Chondrocyte (in vitro differentiated cells): ENCODE data around the gene BBIP1. TPM values are rescaled to one million over a fixed set of nuclear protein-coding genes. Genes with fewer than 3 reads are reported as not detected.
A peak's percentile ranks its signal among the peaks of the same experiment; 100 is the strongest.

Experiments
- DNase-seq: peaks from one replicate; pipeline ENCODE4 v3.0.0; 2021; ENCODE audit warnings: mixed read lengths, low spot score
- H3K27ac Mint-ChIP-seq: one replicate; pipeline ENCODE4 v1.8.0; 2021; ENCODE audit warnings: mild to moderate bottlenecking, moderate library complexity, mixed read lengths; ENCODE audit not compliant: unreplicated experiment
- H3K27me3 Mint-ChIP-seq: 2 replicates; pipeline ENCODE4 v1.8.0; 2021; ENCODE audit warnings: low read depth, mixed read lengths
- H3K36me3 Mint-ChIP-seq: 2 replicates; pipeline ENCODE4 v1.8.0; 2021; ENCODE audit warnings: low read depth, mixed read lengths
- H3K4me1 Mint-ChIP-seq: 2 replicates; pipeline ENCODE4 v1.8.0; 2021; ENCODE audit warnings: low read depth, mild to moderate bottlenecking, mixed read lengths
- H3K4me3 Mint-ChIP-seq: one replicate; pipeline ENCODE4 v1.8.0; 2021; ENCODE audit warnings: mild to moderate bottlenecking, moderate library complexity, mixed read lengths; ENCODE audit not compliant: unreplicated experiment
- H3K9me3 Mint-ChIP-seq: 2 replicates; pipeline ENCODE4 v1.8.0; 2021; ENCODE audit warnings: low read depth, mixed read lengths
- total RNA-seq: library from RNA; stranded (reverse); gene quantifications from 3 replicates; pipeline ENCODE4 v1.2.1, GENCODE V29; 2021
- TF ChIP-seq, protein P1 (sequence below): fragments of 200-600 bp; sonication (generic); IDR thresholded peaks from 2 replicates; pipeline ENCODE4 v1.5.0; 2021; ENCODE audit warnings: antibody characterized with exemption, mild to moderate bottlenecking, moderate library complexity

BBIP1 gene
- total RNA-seq, 1 donor from 2014 or later, result 22.2 TPM

DNA sequence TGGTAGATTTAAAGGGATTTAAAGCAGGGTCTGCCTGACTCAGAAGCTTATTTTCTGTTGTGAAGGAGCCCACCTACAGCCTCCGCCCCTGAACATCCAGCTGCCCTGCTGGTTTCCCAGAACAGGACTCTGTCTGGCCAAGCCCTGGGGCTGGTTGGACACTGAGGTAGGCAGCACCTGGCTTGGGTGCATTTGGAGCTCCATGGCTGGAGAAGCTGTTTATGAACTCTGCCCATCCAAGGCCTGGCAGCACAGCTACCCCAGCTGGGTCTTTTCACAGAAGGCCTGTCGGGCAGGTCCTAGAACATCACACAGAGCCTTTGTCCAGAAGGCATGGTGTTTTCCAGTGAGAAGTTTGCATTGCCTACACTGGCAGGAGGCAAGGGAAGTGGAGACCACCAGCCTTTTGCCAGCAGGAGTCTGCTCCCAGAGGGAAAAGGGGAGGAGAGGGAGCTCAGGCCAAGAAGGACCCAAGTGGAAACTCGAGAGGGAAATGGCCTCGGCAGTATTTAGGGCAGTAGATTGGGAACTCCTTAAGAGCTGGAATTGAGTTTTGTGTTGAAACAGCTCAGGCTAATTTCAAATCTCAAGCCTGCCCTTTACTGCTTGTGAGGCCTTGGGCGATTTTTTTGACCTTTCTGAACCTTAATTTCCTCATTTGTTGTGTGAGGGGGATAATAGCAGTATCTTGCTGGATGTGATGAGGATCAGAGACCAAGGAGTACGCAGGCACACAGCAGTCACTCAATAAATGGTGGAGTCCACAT lies 59.6 kb downstream of the BBIP1 start:
- Mint-ChIP-seq H3K4me3 (no peak overlapping the region), H3K27ac (peak overlapping the region; percentile 39), H3K27me3 (no peaks in the 10 kb centered on the region), H3K4me1 (peaks cover 22% of the 10 kb centered on the region), H3K9me3 (no peaks in the 10 kb centered on the region), H3K36me3 (no peaks in the 10 kb centered on the region)
- DNase-seq, result no peak
- TF ChIP-seq, protein P1, sequence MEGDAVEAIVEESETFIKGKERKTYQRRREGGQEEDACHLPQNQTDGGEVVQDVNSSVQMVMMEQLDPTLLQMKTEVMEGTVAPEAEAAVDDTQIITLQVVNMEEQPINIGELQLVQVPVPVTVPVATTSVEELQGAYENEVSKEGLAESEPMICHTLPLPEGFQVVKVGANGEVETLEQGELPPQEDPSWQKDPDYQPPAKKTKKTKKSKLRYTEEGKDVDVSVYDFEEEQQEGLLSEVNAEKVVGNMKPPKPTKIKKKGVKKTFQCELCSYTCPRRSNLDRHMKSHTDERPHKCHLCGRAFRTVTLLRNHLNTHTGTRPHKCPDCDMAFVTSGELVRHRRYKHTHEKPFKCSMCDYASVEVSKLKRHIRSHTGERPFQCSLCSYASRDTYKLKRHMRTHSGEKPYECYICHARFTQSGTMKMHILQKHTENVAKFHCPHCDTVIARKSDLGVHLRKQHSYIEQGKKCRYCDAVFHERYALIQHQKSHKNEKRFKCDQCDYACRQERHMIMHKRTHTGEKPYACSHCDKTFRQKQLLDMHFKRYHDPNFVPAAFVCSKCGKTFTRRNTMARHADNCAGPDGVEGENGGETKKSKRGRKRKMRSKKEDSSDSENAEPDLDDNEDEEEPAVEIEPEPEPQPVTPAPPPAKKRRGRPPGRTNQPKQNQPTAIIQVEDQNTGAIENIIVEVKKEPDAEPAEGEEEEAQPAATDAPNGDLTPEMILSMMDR, result no peak

DNA sequence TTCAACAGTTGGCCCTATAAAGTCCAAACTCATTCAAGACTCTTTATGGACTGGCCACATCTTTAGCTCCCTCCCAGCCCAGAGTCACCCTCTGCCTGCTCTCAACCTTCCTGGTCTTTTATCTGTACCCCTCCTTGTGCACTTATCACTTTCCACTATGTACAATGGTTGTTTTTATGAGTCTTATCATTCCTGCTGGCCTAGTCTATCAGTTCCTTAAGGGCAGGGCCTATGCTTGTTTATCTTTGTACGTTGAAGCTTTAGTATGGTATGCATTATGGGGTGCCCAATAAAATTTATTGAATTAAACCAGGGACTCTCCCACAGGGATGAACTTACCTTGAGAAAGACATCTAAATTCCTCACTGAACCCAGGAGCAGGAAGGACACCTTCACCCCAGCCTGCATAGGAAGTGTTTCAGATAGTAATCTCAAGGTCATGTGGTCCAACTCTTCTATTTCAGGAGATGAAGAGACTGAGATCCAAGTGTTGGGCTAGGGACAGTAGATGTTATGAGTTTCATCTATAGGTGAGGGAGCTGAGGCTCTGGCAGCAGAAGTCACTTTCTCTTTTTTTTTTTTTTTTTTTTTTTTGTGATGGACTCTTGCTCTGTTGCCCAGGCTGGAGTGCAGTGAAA lies 60.6 kb downstream of the BBIP1 start:
- TF ChIP-seq, protein P1, result no peak
- Mint-ChIP-seq H3K4me1 (peaks cover 22% of the 10 kb centered on the region), H3K9me3 (no peaks in the 10 kb centered on the region), H3K27ac (no peak overlapping the region), H3K27me3 (no peaks in the 10 kb centered on the region), H3K36me3 (no peaks in the 10 kb centered on the region), H3K4me3 (no peak overlapping the region)
- no peak for DNase-seq

DNA sequence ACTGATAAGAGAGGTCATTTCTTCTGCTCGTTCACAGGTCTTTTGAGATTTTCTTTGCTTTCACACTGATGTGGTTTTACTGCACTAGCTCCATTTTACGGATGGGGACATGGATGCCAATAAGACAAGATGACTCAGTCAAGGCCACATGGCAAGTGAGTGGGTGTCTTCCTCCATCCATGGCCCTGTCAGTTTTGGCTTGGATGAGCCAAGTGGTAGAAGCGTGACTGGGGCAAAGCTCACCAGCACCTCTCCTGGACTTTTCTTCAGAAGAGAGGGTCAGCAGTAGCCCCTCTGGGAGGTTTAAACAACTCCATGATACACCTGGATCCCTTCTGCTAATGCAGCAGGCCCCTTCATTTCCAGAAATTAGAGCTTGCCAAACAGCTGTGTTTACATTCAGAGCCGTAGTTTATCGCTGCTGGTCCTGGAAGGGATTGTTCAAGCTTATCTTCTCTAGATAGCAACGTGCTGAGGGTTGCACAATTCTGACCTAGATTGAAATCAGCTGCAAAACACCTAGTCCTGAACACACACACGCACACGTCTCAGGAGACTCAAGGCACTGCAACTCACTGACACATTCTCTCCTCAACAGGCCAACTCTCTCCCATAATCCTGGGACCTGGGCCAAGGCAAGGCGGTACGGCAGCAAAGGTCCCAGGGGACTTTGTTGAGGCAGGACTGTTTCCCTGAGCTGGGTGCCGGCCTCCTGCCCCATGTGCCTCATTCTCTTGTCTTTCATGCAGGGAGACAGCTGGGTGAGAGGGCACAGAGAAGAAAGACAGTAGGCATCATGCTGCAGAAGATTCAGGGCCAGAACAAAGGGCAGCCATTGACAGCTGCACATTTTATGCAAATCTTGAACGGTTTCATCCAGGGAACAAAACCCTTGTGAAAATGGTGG lies 61.5 kb downstream of the BBIP1 start:
- DNase-seq, result no peak
- no peaks in the 10 kb centered on the region for H3K9me3 Mint-ChIP-seq
- H3K36me3 Mint-ChIP-seq, result no peaks in the 10 kb centered on the region
- no peaks in the 10 kb centered on the region for H3K27me3 Mint-ChIP-seq
- H3K4me3 Mint-ChIP-seq, result no peak overlapping the region
- no peak overlapping the region for H3K27ac Mint-ChIP-seq
- TF ChIP-seq, protein P1, result no peak
- peaks cover 22% of the 10 kb centered on the region for H3K4me1 Mint-ChIP-seq

DNA sequence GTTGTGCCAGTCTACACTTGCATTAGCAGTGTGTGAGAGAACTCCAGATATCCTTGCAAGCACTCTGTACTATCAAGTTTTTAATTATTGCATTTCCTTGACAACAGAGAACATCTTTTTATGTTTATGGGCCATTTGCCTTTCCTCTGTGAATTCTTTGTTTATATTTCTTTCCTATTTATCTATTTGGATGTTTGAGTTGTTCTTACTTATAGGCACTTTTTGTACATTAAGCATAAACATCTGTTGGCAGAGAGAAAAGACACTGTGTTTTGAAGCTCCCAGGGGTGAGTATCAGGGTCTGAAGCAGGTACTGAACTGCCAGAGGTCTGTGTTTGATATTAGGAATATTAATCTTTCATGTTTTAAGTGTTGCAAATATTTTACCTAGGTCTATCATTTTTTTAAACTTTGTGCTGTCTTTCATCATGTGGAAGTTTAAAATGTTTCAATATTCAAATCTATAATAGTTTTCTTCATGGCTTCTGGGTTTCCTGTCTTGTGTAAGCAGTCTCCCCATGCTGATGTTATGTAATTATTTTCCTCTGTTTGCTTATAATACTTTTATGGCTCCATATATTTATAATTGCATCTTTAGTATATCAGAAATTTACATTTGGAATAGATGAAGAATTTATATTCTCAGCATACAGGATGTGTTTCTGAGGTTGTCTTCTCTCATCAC lies 64.9 kb downstream of the BBIP1 start:
- H3K4me1 Mint-ChIP-seq, result peaks cover 9% of the 10 kb centered on the region
- TF ChIP-seq, protein P1, result no peak
- H3K4me3 Mint-ChIP-seq, result no peak overlapping the region
- no peak overlapping the region for H3K27ac Mint-ChIP-seq
- no peaks in the 10 kb centered on the region for H3K9me3 Mint-ChIP-seq
- H3K36me3 Mint-ChIP-seq, result no peaks in the 10 kb centered on the region
- DNase-seq, result no peak
- H3K27me3 Mint-ChIP-seq, result no peaks in the 10 kb centered on the region

DNA sequence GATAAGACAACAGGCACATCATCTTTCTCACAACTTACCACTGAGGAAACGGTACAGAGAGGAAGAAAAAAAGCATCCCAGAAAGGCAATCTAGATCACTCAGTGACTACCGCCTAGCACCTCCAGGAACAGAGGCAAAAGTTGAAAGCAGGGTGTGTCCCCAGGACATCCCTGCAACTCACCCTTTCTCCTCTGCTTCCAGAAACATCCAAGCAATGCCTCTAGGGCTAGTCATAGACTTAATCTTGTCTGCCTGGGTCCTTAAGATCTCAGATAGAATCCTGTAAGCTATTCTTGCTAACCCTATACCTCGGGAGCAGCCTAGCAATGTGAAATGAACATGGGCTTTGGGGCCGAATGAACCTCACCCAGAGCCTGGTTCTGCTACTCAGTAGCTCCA lies 66.0 kb downstream of the BBIP1 start:
- H3K4me3 Mint-ChIP-seq, result no peak overlapping the region
- peaks cover 9% of the 10 kb centered on the region for H3K4me1 Mint-ChIP-seq
- no peak for DNase-seq
- H3K9me3 Mint-ChIP-seq, result no peaks in the 10 kb centered on the region
- H3K36me3 Mint-ChIP-seq, result no peaks in the 10 kb centered on the region
- no peak overlapping the region for H3K27ac Mint-ChIP-seq
- TF ChIP-seq, protein P1, result no peak
- no peaks in the 10 kb centered on the region for H3K27me3 Mint-ChIP-seq
